Activated CD4-positive, alpha-beta T cell treated with anti-CD3 and anti-CD28 coated beads for 48 hours (primary cell): ENCODE measurements around the gene SETX.
A peak's percentile ranks its signal among the peaks of the same experiment; 100 is the strongest.

Experiments
- DNase-seq: peaks from one replicate; pipeline ENCODE4 v3.0.0-alpha.2; 2020

SETX gene

GRCh38 chr9:132269704-132270516 is 84.9 kb downstream of the SETX start:
- DNase-seq = peak; percentile 69

GRCh38 chr9:132268725-132269352 is 85.9 kb downstream of the SETX start:
- peak; percentile 83 for DNase-seq

GRCh38 chr9:132267660-132268059 is 87.1 kb downstream of the SETX start:
- no peak for DNase-seq

GRCh38 chr9:132266017-132266416 is 88.8 kb downstream of the SETX start:
- no peak for DNase-seq

- no peak for DNase-seq
These were observed 93.9 kb downstream of the SETX start for GRCh38 chr9:132260846-132261245.

- no peak for DNase-seq
These were observed 104.2 kb downstream of the SETX start for GRCh38 chr9:132250324-132251262.

- no peak for DNase-seq
These were observed 105.1 kb downstream of the SETX start for GRCh38 chr9:132249690-132250089.

- DNase-seq = no peak
These were observed 105.7 kb downstream of the SETX start for GRCh38 chr9:132249123-132249522.

- no peak for DNase-seq
These were observed 106.8 kb downstream of the SETX start for GRCh38 chr9:132247942-132248341.

- no peak for DNase-seq
These were observed 109.3 kb downstream of the SETX start for GRCh38 chr9:132245465-132245864.

GRCh38 chr9:132244582-132245455 is 110.0 kb downstream of the SETX start:
- DNase-seq = no peak

- DNase-seq = no peak
These were observed 111.4 kb downstream of the SETX start for GRCh38 chr9:132243156-132244074.

- no peak for DNase-seq
These were observed 112.1 kb downstream of the SETX start for GRCh38 chr9:132242621-132243155.

GRCh38 chr9:132241840-132242620 is 112.8 kb downstream of the SETX start:
- peak; percentile 46 for DNase-seq

- DNase-seq = no peak
These were observed 113.3 kb downstream of the SETX start for GRCh38 chr9:132241483-132241839.

- peak; percentile 99 for DNase-seq
These were observed 113.8 kb downstream of the SETX start for GRCh38 chr9:132240841-132241482.

- peak; percentile 19 for DNase-seq
These were observed 114.6 kb downstream of the SETX start for GRCh38 chr9:132239999-132240840.

GRCh38 chr9:132239518-132239917 is 115.3 kb downstream of the SETX start:
- no peak for DNase-seq

- no peak for DNase-seq
These were observed 115.8 kb downstream of the SETX start for GRCh38 chr9:132238992-132239391.
